Erythroblast (primary cell): ENCODE measurements around the gene ACER3.
A peak's percentile ranks its signal among the peaks of the same experiment; 100 is the strongest.

Experiments used
- GATA1 ChIP-seq: IDR thresholded peaks from 2 replicates; pipeline ENCODE4 v1.6.1; 2011; ENCODE audit warnings: low read depth, mild to moderate bottlenecking, control low read depth, low read length, moderate library complexity
- POLR2A ChIP-seq: IDR thresholded peaks from 2 replicates; pipeline ENCODE4 v1.6.1; 2011; ENCODE audit warnings: mild to moderate bottlenecking, low read length

DNA sequence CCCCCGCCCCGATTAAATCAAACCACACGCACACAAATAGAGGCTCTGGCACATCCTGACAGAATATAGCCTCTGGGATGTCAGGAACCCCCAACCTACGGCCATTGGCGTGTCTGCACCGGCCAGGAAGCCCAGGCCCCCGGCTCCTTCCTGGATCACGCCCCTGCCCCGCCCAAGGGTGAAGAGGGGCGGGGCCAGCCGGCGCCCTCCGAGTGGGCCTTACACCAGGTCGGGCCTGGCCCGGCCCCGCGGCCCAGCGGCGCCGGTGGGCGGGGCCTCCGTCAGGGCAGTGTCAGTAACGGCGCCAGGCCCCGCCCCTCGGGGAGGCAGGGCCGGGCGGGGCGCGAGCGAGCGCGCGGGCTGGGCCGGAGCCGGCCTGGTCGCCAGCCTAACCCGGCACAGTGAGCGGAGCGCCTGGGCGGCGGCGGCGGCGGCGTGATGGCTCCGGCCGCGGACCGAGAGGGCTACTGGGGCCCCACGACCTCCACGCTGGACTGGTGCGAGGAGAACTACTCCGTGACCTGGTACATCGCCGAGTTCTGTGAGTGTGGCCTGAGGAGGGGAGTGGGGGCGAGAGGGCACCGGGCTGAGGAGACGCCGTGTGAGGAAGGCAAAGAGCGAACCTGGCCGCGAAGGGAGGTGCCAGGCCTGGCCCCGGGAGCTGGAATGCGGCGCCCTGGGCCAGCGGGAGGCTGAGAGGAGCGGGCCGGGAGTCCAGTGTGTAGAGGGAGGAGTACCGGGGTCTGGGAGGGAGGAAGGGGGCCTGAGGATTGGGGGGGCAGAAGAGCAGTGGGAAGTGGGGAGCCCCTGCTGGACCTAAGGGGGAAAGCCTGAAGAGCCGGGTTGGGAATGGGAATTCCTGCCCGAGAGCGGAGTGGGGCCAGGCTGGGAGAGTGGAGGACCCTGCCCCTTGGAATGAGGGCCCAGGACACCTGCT lies at the start of gene ACER3:
- peak; percentile 84 for TF ChIP-seq POLR2A
- TF ChIP-seq GATA1: no peak
